Mesothelial cell of epicardium (in vitro differentiated cells): Measurements from ENCODE around the gene WDR1. TPM values are rescaled to one million over a fixed set of nuclear protein-coding genes. Genes with fewer than 3 reads are reported as not detected.

ENCODE experiments used
- DNase-seq, 2 experiments: peaks; one replicate each; pipeline ENCODE4 v3.0.0; 2021; ENCODE audit warnings: low spot score in 2 of 2; ENCODE audit not compliant: unreplicated experiment in 2 of 2
- H3K27ac Mint-ChIP-seq: 2 replicates; pipeline ENCODE4 v1.8.0; 2021; ENCODE audit warnings: mixed read lengths
- H3K27me3 Mint-ChIP-seq: 2 replicates; pipeline ENCODE4 v1.8.0; 2021; ENCODE audit warnings: low read depth, mixed read lengths
- H3K36me3 Mint-ChIP-seq: 2 replicates; pipeline ENCODE4 v1.8.0; 2021; ENCODE audit warnings: mixed read lengths
- H3K4me1 Mint-ChIP-seq: 2 replicates; pipeline ENCODE4 v1.8.0; 2021; ENCODE audit warnings: mixed read lengths
- H3K4me3 Mint-ChIP-seq: 2 replicates; pipeline ENCODE4 v1.8.0; 2021; ENCODE audit warnings: mild to moderate bottlenecking, moderate library complexity, mixed read lengths
- H3K9me3 Mint-ChIP-seq: 2 replicates; pipeline ENCODE4 v1.8.0; 2021; ENCODE audit warnings: mixed read lengths
- total RNA-seq: library from RNA; stranded (reverse); gene quantifications from 3 replicates; pipeline ENCODE4 v1.2.1, GENCODE V29; 2021
- TF ChIP-seq, protein P1 (sequence below): fragments of 200-600 bp; sonication (generic); IDR thresholded peaks from one replicate; pipeline ENCODE4 v1.5.0; 2021; ENCODE audit warnings: antibody characterized with exemption; ENCODE audit not compliant: unreplicated experiment

Gene WDR1
- total RNA-seq, 1 donor from 2014 or later = 229 TPM

DNA sequence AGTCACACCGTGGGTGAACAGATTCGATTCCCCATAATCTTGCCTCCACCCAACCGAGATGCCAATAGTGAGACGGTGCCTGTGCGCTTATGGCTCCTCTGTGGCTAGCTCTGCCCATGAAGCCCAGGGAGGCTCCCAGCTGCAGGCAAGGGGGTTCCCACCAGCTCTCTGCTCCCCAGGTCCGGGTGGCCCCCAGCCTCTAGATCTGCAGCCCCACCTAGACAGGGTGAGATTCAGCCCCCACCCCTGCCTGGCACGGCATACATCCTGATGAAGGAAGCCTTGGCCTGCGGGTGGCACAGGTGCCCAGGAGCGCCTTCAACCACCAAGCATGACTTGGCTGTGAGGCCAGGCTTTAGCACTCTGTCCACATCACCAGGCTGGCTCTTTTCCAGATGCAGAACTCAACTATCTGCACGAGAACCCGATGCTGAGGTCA, 40.6 kb downstream of the WDR1 start:
- H3K4me3 Mint-ChIP-seq = no peak overlapping the region
- no peaks in the 10 kb centered on the region for H3K9me3 Mint-ChIP-seq
- TF ChIP-seq, protein P1, sequence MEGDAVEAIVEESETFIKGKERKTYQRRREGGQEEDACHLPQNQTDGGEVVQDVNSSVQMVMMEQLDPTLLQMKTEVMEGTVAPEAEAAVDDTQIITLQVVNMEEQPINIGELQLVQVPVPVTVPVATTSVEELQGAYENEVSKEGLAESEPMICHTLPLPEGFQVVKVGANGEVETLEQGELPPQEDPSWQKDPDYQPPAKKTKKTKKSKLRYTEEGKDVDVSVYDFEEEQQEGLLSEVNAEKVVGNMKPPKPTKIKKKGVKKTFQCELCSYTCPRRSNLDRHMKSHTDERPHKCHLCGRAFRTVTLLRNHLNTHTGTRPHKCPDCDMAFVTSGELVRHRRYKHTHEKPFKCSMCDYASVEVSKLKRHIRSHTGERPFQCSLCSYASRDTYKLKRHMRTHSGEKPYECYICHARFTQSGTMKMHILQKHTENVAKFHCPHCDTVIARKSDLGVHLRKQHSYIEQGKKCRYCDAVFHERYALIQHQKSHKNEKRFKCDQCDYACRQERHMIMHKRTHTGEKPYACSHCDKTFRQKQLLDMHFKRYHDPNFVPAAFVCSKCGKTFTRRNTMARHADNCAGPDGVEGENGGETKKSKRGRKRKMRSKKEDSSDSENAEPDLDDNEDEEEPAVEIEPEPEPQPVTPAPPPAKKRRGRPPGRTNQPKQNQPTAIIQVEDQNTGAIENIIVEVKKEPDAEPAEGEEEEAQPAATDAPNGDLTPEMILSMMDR = no peak
- H3K4me1 Mint-ChIP-seq = no peaks in the 10 kb centered on the region
- H3K36me3 Mint-ChIP-seq = peaks cover 41% of the 10 kb centered on the region
- no peaks in the 10 kb centered on the region for H3K27me3 Mint-ChIP-seq
- no peak overlapping the region for H3K27ac Mint-ChIP-seq
- DNase-seq = no peak

- DNase-seq = no peak
- H3K4me3 Mint-ChIP-seq = no peak overlapping the region
- no peaks in the 10 kb centered on the region for H3K27me3 Mint-ChIP-seq
- H3K27ac Mint-ChIP-seq = no peak overlapping the region
- peaks cover 40% of the 10 kb centered on the region for H3K36me3 Mint-ChIP-seq
- TF ChIP-seq, protein P1 = no peak
- H3K4me1 Mint-ChIP-seq = no peaks in the 10 kb centered on the region
- H3K9me3 Mint-ChIP-seq = no peaks in the 10 kb centered on the region
These were observed 41.3 kb downstream of the WDR1 start for GRCh38 chr4:10075158-10075863.

- no peaks in the 10 kb centered on the region for H3K9me3 Mint-ChIP-seq
- H3K4me1 Mint-ChIP-seq = no peaks in the 10 kb centered on the region
- no peak overlapping the region for H3K4me3 Mint-ChIP-seq
- DNase-seq = no peak
- TF ChIP-seq, protein P1 = no peak
- H3K36me3 Mint-ChIP-seq = peaks cover 40% of the 10 kb centered on the region
- H3K27me3 Mint-ChIP-seq = no peaks in the 10 kb centered on the region
- H3K27ac Mint-ChIP-seq = no peak overlapping the region
These were observed 41.9 kb downstream of the WDR1 start for GRCh38 chr4:10074767-10075105.

- no peak overlapping the region for H3K27ac Mint-ChIP-seq
- DNase-seq = no peak
- H3K36me3 Mint-ChIP-seq = peaks cover 37% of the 10 kb centered on the region
- TF ChIP-seq, protein P1 = no peak
- no peak overlapping the region for H3K4me3 Mint-ChIP-seq
- no peaks in the 10 kb centered on the region for H3K27me3 Mint-ChIP-seq
- no peaks in the 10 kb centered on the region for H3K9me3 Mint-ChIP-seq
- no peaks in the 10 kb centered on the region for H3K4me1 Mint-ChIP-seq
These were observed 42.4 kb downstream of the WDR1 start for GRCh38 chr4:10074076-10074766.

DNA sequence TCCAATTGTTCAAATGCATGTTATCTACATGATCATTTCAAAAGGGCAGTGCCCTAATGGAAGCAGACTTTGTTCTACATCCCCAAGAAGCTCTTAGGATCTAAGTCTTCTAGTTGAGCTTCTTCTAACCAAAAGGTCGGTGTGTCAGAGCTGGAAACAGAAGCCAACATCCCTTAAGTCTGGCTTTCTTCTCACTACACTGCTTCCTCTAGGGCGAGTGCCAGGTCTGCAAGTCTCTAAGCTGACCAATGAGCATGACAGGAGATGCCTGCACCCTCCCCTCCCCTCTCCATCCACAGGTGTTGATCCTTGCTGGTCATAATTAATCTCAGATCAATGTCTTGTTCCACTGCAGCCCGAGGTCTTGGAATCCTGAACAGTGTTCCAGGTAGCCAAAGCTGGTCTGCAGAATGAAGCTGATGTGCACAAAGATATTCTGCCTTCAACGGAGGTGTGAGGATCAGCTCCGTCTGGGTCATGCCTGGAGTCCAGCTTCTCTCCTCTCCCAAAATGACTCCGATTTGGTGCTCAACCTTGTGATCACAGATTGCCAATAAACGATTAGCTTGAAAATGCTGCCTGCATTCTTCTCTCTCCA, 44.1 kb downstream of the WDR1 start:
- H3K4me3 Mint-ChIP-seq = no peak overlapping the region
- H3K9me3 Mint-ChIP-seq = no peaks in the 10 kb centered on the region
- H3K36me3 Mint-ChIP-seq = peaks cover 37% of the 10 kb centered on the region
- H3K4me1 Mint-ChIP-seq = no peaks in the 10 kb centered on the region
- H3K27ac Mint-ChIP-seq = peak overlapping the region; percentile 39
- H3K27me3 Mint-ChIP-seq = no peaks in the 10 kb centered on the region
- TF ChIP-seq, protein P1 = no peak
- DNase-seq = no peak
